Endothelial cell of hepatic sinusoid (primary cell): ENCODE results near the gene CEP131.

Source experiments
- in situ Hi-C: cut with HindIII; loops from 2 replicates; pipeline ENCODE4 v1.10.0; 2017; ENCODE audit warnings: low sequenced_read_pairs

Gene CEP131

DNA sequence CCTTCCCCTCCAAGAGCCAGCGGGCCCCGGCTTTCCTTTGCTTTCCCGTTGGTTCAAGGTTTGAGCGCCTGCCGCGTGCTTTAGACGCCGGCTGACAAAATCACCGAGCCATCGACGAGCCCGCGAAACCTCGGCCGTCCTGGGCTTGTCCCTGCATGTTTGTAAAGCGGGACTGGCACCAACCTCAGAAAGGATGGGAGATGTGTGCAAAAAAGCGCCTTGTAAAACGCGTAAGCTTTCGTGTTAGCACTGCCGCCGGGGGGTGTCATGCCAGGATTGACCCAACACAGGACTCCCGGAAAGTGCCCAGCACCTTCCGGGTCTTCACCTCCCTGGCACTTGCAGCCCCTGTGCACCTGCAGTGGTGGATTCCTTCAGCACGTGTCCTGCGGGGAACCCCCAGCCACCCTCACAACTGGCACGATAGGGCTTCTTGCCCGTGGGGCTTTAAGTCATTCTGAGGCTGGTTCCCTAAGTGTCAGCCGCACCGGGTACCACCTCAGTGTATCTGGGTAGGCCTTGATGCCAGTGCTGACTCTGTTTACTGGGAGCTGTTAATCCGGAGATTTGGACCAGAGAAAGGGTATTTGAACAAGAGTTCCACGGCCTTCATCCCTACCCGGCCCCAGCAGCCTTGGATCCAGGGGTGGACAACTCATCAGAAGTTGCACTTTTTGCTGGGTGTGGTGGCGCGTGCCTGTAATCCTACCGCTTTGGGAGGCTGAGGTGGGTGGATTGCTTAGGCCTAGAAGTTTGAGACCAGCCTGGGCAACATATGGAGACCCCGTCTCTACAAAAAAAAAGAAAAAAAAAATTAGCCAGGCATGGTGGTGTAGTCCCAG, 17.2 kb upstream of the CEP131 start:
- in situ Hi-C loops: no loop called here

GRCh38 chr17:81238815-81239713, 16.3 kb upstream of the CEP131 start, which contains the start of the genes NDUFAF8 and TEPSIN:
TSS of gene NDUFAF8 (plus strand) at chr17:81239318. CDS start at chr17:81239364, 46 bp downstream.
TSS of gene TEPSIN (minus strand) at chr17:81239055. CDS start at chr17:81239033, 22 bp downstream.
- in situ Hi-C loops: no loop called here

DNA sequence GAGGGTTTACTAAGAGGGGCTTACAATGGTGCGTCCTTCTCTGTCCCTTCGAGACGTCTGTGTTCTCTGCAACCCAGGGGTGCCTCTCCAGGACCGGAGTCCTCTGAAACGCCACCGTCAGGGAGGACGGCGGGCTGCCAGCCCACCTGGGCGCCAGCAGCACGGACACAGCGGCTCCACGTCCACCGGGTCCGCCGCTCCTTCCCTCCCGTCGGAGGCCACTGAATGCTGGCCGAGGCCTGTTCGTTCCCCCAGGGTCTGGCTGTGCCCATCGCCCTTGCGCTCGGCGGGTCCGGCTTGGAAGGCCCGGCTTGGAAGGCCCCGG, 15.7 kb upstream of the CEP131 start:
- in situ Hi-C loops: no loop called here

DNA sequence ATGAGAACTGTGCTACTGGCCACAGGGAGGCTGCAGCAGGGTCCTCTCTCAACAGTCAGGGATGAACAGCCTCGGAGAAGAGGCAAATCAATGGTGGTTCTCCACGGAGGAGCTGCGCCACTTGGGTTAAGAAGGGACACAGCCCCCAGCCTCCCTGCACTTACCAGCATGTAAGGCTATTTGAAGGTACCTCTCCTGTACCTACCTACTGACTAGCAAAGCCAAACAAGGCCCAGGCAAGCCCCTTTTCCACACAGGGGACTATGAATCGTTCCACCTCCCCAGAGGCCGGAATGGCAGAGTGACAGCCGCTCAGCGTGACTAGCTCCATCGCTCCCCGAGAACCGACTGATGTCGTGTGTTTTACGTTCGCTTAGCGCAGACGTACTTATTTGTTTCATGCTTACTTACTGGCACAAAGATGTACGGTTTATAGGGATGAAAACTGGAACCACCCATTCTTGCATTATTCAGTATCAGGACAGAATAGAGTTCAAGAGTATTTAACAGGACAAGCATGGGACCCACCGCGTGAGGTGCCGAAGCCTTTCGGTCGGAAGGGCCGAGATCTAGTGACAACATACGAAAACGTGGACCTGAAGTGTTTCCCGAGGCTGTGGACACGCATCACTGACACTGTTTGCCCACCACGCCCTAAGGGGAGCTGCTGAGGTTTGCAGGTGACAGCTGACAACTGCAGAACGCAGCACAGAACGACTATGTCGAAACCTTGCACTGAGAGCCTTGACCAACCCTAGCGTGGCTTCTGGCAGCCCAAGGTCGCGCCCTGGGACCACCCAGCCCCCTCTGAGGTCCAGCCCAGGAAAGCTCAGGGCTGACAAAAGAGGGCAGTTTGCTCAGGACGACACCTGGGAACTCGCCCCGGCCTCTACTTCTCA, 15.1 kb upstream of the CEP131 start:
- in situ Hi-C loops: no loop called here

DNA sequence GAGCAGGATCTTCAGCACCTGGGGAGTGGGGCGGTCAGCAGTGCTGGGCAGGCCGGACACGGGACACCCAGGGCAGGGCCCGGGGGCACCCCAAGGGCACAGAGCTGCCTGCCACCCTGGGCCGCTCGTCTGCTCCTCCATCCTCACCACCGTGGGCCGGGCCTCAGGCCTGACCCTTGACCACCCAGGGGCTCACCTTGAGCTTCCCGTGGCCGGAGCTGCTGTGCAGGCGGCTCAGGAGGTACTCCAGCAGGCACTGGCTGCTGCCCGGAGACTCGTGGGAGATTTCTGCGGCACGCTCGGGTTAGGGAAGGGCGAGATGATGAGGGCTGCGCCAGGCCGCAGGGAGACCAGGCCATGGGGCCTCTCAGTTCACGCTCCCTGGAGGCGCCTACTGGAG, 14.0 kb upstream of the CEP131 start:
- in situ Hi-C loops: no loop called here

DNA sequence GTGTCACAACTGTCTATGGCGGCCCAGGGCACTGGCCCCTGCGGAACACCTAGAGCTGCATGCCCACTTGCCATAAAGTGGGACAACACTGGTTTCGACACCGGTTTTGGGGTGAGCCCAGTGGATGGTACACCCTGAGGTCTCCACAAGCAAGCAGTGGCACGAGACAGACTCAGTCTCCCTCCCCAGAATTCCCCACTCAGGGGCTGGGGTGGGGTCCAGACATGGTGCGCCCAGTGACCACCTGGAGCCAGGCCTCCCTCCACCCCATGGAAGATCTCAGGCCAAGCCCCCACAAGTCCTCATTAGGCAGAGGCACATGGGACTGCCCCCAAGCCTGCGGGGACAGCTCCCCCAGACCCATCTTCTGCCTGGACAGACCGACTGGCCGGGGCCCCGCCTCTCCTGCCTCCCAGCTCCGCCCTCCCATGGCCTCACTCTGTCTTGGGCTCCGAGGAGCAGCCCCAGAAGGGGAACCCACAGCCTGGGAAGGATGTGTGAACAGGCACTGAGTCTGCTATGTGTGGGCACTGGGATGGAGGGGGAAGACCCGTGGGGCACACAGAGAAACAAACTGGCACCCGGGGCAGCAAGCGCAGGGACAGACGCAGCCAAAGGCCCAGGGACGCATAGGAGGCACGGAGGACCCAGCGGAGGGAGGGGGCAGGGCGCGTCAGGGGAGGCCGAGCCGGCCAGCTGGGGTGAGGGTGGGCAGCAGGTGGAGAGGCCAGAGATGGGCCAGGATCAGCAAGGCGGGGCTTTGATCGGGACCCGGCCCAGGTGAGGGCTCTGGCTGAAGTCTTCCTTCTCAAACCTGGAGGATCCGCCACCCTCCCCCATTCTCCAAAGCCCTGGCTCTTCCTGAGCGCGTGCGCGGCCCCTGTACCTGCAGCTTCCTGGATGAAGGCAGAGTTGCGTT, 13.3 kb upstream of the CEP131 start:
- in situ Hi-C loops: no loop called here

DNA sequence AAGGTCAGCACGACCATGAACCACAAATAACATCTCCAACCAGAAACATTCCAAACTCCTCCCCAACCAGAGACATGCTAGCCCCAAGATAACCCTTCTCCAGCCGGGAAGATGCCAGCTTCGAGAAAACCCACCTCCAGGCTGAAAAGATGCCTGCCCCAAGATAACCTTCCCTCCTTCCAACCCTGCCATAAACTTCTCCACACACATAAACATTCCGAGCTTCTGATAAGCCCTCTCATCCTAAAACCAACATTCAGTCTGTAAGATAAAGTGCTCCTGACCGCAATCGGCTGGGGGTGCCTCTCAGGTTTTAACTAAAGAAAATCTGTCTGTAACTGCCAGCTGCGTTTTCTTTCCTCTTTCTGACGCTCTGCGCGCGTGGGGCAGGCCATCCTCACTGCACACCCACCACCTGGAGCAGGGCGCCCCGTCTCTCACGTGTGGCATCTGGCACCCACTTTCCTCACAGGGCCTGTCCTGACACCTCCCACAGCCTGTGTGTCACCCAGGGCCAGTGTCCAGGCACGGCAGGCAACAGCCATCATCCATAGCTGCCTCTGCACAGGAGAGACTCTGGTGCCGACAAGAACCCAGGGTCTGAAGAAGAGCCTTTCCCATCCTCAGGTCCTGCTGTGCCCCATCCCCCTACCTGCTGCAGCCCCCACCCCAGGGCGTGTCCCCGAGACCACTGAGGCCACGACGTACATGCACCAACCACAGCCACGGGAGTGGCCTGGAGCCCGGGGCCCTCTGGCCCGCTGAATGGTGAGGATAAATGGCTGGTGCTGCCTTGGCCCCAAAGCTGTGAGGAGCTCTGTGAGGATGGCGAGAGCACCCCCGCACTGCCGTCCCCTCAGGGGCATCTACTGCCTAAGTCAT, 12.4 kb upstream of the CEP131 start:
- in situ Hi-C loops: no loop called here

DNA sequence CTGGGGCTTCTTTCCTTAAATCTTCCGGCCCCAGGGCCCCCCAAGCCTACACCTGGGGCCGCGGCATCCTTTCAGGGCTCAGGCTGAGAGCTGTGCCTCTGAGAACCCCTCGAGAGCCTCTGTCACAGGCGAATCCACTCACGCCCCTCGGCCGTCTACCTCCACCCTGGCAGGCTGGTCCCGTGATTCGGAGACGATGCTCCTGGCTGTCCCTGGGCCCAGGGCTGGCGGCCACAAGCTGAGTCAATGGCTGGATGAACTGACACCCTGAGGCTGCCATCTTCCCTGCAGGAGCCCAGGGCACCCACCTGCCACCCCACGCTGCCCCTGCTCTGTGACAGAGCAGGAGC, 11.7 kb upstream of the CEP131 start:
- in situ Hi-C loops: no loop called here

DNA sequence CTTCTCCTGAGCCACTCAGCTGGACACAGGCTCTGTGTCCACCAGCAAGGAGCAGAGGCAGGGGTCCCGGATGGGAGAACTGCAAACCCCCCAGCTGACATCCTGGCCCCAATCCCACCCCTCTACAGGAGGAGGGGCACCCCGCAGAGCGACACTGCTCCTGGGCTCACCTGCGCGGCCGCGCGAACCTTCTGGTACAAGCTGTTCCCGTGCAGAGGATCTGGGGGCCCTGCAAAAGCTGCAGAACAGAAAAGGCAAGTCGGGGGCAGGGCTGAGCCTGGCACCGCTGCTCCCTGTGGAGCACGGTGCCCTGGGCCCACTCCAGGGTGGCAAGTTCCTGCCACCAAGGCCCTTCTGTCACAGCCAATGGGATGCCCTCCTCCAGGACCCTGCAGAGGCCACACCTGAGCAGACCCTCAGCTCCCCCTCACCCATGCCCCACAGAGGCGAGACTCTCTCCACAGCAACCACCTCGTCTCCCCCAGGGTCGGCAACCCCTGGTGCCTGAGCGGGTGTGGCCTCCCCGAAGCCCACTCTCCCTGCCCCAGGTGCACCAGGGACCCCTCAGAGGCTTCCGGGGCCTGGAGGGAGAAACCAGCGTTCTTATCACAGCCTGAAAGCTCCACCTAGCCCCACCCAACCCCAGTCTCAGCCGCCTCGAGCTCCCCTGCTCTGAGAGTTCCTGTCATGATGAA, 11.2 kb upstream of the CEP131 start:
- in situ Hi-C loops: no loop called here

DNA sequence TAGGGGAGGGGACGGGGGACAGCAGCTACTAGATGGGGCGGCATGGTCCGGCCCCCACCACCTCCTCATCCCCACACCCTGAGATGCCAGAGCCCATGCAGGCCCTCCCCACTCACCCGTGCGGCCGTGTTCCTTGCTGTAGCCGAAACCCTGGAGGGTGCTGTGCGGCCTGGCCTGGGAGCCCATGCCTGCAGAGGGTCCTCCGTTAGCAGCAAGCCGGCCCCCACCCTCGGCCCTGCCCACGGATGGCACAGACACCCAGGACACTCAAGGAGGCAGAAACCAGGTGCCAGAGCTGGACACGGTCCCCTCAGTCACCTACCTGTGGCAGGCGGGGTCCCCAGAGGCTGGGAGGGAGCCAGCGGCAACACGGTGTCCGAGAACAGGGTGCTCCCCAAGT, 10.6 kb upstream of the CEP131 start:
- in situ Hi-C loops: no loop called here

DNA sequence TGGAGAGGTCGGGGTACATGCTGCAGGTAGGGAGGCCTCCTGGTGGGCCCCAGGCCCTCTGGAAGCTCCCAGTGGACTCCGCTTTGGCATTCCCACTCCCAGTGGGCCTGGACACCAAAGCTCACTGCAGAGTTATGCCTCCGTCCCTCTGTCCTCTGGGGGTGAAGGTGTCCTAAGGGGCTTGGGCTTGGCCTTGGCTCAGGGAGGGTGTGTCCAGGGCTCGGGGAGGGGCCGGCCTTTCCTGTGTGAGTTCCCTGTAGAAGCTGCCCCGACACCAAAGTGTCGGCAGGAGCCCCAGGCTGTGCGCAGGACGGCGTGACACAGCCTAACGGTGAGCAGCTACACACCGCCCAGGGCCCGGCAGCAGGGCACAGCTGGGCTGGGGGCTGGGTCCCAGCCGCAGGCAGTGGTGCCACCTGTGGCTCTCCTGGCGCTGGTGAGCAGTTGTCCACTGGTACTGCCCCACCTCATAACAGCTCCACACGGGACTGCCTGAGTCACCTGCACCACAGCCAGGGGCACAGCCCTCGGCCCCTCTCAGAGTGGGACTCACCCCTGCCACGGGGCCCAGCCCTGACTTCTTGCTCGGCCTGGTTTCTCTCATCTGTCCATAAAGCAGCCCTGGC, 10.0 kb upstream of the CEP131 start:
- in situ Hi-C loops: no loop called here

- in situ Hi-C loops: no loop called here
Measured at GRCh38 chr17:81231766-81232581, 9.2 kb upstream of the CEP131 start.

DNA sequence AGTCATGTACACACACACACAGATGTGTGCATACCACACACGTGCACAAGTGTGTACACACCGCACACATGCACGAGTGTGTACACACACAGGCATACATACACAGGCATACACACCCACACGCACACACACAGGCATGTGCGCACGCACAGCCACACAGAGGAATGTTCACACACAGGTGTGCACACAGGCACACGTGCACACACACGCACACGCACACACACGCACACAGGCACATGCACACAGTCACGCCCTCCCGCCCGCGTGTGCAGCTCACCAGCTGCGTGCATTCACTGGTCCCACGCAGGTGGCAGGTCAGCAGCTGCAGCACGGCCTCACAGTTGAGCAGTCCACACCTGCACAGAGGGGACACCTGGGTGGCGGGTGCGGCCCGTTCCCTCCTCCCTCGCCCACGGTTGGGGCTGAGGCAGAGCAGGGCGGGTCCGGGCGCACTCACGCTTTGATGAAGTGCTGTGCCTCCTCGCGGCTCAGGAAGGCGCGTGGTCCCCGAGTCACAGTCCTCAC, 8.4 kb upstream of the CEP131 start:
- in situ Hi-C loops: no loop called here

DNA sequence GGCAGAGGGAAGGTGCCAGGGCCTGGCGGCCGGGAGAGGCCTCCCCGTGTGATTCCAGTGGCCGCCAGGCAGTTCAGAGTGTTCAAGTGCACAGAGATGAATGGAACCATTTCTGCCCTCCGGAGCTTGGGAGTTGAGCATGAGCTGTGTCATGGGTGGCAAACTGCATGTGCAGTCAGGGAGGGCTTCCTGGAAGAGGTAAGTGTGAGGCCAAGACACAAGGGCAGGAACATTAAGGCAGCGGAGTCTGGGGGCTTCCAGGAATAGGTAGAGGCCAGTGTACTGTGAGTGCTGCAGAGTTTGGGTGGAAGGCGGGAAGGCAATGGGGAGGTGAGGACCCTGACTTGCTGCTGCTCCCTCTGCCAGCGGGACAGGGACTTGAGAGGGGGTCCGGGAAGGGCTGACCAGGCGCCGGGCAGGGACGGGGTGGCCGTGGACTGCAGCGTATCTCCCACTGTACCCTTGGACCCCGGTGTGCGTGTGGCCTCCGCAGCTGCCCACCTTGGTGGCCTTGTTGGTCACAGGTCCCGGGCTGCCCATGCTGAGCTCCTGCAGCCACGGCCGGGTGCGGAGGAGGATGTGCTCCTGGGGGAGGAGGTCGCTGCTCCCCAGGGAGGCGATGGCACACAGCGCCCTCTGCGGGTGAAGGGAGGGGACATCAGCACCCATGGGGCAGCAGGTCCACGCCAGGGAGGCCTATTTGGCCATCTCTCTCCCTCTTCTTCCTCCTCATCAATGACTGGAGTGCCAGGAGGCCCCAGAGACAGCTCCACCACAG, 7.5 kb upstream of the CEP131 start:
- in situ Hi-C loops: no loop called here

DNA sequence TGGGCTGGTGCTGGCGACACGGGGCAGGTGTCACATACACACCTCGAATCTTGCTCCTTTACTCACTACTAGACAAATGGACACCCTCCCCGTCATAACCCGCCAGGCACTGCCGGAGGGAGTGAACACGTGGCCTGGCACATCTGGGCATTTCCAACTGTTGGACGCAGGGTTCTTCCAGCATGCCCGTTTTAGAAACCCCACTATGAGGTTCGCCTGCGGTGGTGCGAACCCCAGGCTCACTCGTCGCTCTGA, 6.8 kb upstream of the CEP131 start:
- in situ Hi-C loops: no loop called here
